Astrocyte of the cerebellum (primary cell): ENCODE results near the gene KLHL7.

Experiments used
- DNase-seq: peaks from one replicate; pipeline ENCODE4 v3.0.0-alpha.2; 2011; ENCODE audit warnings: low read depth
- H3K4me3 ChIP-seq: 2 replicates; pipeline ENCODE4 v1.5.1; 2011; ENCODE audit warnings: mild to moderate bottlenecking, low read depth, low read length, moderate library complexity
- in situ Hi-C: cut with HindIII; loops from 2 replicates; pipeline ENCODE4 v1.10.0; 2017; ENCODE audit warnings: low sequenced_read_pairs
- TF ChIP-seq, protein P1 (sequence below): IDR thresholded peaks from 2 replicates; pipeline ENCODE4 v1.5.1; 2012; ENCODE audit warnings: low read length, low read depth, moderate library complexity, mild to moderate bottlenecking; ENCODE audit errors: missing control alignments

KLHL7 gene

GRCh38 chr7:23204241-23204640 is 98.7 kb downstream of the KLHL7 start:
- H3K4me3 ChIP-seq = no peak overlapping the region
- in situ Hi-C loops = no loop called here
- DNase-seq = no peak
- TF ChIP-seq, protein P1, sequence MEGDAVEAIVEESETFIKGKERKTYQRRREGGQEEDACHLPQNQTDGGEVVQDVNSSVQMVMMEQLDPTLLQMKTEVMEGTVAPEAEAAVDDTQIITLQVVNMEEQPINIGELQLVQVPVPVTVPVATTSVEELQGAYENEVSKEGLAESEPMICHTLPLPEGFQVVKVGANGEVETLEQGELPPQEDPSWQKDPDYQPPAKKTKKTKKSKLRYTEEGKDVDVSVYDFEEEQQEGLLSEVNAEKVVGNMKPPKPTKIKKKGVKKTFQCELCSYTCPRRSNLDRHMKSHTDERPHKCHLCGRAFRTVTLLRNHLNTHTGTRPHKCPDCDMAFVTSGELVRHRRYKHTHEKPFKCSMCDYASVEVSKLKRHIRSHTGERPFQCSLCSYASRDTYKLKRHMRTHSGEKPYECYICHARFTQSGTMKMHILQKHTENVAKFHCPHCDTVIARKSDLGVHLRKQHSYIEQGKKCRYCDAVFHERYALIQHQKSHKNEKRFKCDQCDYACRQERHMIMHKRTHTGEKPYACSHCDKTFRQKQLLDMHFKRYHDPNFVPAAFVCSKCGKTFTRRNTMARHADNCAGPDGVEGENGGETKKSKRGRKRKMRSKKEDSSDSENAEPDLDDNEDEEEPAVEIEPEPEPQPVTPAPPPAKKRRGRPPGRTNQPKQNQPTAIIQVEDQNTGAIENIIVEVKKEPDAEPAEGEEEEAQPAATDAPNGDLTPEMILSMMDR = no peak

DNA sequence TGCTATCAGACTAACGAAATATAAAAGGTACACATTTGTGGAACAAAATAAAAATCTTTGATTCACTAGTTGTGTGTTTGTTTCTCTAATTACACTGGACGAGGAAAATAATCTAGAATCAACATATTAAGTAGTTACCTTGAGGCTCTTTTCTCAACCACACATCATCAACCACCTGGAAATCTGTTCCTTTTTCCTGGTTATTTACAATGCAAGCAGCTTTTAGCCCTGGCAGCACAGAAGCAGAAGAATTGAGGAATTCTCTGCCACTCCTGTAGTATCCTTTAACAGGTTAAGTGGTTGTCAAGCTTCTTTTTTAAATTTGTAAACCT is 100.0 kb downstream of the KLHL7 start:
- no peak for DNase-seq
- H3K4me3 ChIP-seq = no peak overlapping the region
- in situ Hi-C loops = no loop called here
- TF ChIP-seq, protein P1 = no peak

GRCh38 chr7:23205909-23206767 is 100.6 kb downstream of the KLHL7 start:
- TF ChIP-seq, protein P1 = no peak
- H3K4me3 ChIP-seq = peak overlapping the region; percentile 10
- DNase-seq = no peak
- in situ Hi-C loops = no loop called here

DNA sequence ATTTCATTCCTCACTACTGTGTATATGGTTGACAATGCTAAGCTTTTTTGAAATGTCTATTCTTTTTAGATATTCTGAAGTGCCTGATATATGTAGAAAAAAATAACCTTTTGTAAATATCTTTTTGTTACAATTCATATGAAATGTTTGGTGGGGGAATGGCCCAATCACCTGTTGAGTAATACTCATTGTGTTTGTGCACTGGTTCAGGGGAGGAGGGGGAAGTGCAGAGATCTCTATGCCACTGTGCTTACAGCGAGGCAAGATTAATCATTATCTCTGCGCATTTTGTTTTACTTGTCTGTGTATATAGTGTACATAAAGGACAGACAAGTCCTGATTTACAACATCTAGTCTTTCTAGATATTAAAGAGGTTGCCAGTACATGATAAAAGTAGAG is 101.4 kb downstream of the KLHL7 start:
- TF ChIP-seq, protein P1 = no peak
- DNase-seq = no peak
- in situ Hi-C loops = no loop called here
- no peak overlapping the region for H3K4me3 ChIP-seq

DNA sequence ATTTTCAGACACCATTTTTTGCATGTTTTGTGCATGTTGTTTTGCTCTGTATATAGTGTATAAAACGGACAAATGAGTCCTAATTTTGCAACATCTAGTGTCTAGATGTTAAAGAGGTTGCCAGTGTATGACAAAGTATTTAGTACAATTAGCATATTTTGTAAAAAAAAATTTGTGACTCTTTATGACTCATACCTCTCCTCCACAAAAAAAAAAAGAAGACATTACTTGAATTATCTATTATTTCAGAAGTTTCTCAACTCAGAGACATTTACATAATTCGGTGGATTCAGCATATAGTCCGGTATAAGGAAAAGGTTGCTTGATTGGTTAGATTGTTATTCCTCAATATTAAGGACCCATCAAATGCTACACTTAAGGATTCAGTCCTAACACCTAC is 102.3 kb downstream of the KLHL7 start:
- no peak overlapping the region for H3K4me3 ChIP-seq
- in situ Hi-C loops = no loop called here
- TF ChIP-seq, protein P1 = no peak
- DNase-seq = no peak

DNA sequence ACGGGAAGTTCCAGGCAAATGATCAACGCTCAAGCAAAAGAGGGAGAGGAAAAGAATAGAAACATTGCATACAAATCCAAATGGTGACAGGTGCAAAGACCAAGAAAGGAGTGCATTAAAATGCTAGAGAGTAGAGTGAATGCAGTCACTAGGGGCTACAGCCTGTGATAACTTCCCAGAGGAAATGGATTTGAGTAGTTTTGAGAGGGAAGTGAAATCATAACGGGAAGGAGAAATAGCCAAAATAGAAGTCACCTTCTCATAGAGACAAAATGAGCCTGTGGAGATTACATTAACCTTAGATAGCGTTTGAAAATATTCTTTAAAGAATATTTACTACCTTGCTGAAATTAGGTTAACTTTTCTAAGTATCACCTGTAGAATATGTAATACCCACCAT is 102.7 kb downstream of the KLHL7 start:
- TF ChIP-seq, protein P1 = no peak
- DNase-seq = no peak

More for the DNA sequence above, 102.7 kb downstream of the KLHL7 start:
- in situ Hi-C loops = no loop called here
- H3K4me3 ChIP-seq = no peak overlapping the region
